Measurements from ENCODE around the gene TLK1. TPM values are rescaled to one million over a fixed set of nuclear protein-coding genes. Genes with fewer than 3 reads are reported as not detected.

The TLK1 gene
- total RNA-seq, 4 donors from 2014 or later = 41.0 to 57.6 (median 51.6) TPM

DNA sequence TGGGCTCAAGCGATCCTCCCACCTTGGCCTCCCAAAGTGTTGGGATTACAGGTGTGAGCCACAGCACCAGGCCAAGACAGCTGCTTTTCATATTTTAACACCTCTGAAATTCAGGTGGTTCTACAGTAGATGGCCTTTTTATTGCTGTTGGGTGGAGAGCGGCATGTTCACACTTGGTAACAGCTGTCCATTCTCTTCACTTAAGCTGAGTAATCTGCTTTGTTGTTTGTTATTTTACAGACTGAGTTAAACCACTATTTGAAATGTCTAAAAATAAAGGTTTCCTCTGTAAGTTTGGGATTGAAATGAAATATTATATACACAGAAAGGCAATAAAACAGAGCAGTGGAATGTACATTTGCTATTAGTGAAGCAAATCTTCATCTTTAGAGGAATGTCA lies 44.9 kb upstream of the TLK1 start:
- Histone ChIP-seq H3K4me1 (no peaks in the 10 kb centered on the region), H3K36me3 (no peaks in the 10 kb centered on the region), H3K9me3 (no peaks in the 10 kb centered on the region), H3K27ac (no peak overlapping the region), H3K27me3 (no peaks in the 10 kb centered on the region), H3K4me3 (replicated peaks in 1 of 3) (no peak overlapping the region)
- TF ChIP-seq POLR2A (IDR thresholded peaks at IDR 0.05) = no peak
- TF ChIP-seq, protein P1, sequence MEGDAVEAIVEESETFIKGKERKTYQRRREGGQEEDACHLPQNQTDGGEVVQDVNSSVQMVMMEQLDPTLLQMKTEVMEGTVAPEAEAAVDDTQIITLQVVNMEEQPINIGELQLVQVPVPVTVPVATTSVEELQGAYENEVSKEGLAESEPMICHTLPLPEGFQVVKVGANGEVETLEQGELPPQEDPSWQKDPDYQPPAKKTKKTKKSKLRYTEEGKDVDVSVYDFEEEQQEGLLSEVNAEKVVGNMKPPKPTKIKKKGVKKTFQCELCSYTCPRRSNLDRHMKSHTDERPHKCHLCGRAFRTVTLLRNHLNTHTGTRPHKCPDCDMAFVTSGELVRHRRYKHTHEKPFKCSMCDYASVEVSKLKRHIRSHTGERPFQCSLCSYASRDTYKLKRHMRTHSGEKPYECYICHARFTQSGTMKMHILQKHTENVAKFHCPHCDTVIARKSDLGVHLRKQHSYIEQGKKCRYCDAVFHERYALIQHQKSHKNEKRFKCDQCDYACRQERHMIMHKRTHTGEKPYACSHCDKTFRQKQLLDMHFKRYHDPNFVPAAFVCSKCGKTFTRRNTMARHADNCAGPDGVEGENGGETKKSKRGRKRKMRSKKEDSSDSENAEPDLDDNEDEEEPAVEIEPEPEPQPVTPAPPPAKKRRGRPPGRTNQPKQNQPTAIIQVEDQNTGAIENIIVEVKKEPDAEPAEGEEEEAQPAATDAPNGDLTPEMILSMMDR (IDR thresholded peaks at IDR 0.05) = no peak
- 97 to 100% methylated on average over 2 of the region's 2 CpGs for whole genome bisulfite sequencing, 2 donors
- DNase-seq = no peak
- intact Hi-C loops (cut with DNase I) = no loop called here

DNA sequence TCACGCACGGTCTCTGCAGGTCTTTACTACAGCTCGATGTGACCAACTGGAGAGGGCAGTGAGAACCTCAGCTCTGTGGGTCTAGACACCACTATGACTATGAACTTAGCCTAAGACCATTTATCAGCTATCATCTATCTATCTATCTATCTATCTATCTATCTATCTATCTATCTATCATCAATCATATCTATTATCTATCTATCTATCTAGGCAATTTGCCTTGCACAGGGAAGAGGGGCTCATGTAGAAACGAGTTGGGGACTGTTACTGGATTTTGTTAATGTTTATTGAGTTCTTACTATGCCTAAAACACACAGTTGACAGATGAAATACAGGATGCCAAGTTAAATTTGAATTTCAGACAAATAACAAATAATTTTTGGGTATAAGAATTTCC lies 41.1 kb upstream of the TLK1 start:
- TF ChIP-seq POLR2A (IDR thresholded peaks at IDR 0.05) = no peak
- TF ChIP-seq, protein P1 (IDR thresholded peaks at IDR 0.05) = no peak
- Histone ChIP-seq H3K36me3 (no peaks in the 10 kb centered on the region), H3K27me3 (no peaks in the 10 kb centered on the region), H3K27ac (no peak overlapping the region), H3K4me3 (replicated peaks in 1 of 3) (no peak overlapping the region), H3K9me3 (no peaks in the 10 kb centered on the region), H3K4me1 (no peaks in the 10 kb centered on the region)
- 90 to 93% methylated on average over 4 of the region's 4 CpGs for WGBS, 2 donors
- DNase-seq = no peak
- intact Hi-C loops (cut with DNase I) = no loop called here

DNA sequence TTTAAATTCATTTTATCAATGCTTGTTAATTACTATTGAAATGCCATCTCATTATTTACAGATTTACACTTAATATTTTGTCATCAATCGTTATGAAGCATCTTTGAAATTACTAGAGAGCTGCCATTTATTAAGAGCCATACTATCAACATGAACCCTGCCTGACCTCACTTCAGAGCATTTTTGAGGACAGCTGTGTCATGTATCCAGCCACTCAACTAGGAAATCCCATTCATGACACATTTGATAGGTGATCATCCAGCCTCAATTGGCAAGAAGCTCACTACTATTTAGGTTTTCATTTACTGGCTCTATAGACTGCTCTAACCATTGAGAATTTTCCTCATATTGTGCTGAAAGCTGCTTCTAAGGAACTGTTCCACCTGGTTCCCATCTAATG lies 40.6 kb upstream of the TLK1 start:
- intact Hi-C loops (cut with DNase I) = no loop called here
- TF ChIP-seq POLR2A (IDR thresholded peaks at IDR 0.05) = no peak
- TF ChIP-seq, protein P1 (IDR thresholded peaks at IDR 0.05) = no peak
- 89 to 95% methylated on average over 1 of the region's 1 CpG for WGBS, 2 donors

DNA sequence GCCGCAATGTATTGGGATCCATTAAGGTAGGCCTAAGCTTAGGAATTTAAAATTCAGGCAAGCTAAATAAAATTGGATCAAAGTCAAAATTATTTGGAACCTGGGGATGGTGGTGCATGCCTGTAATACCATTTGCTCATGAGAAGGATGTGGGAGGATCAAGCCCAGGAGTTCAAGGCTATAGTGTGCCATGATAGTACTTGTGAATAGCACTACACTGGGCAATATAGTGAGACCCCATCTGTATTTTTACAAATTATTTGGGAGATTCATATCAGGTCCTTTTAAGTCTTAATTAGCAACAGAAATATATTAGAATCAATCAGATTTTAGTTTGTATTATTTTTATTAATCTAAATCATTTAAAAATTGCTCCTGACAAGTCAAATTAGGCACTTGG lies 39.8 kb upstream of the TLK1 start:
- H3K36me3 ChIP-seq = no peaks in the 10 kb centered on the region
- intact Hi-C loops (cut with DNase I) = no loop called here
- TF ChIP-seq, protein P1 (IDR thresholded peaks at IDR 0.05) = no peak
- TF ChIP-seq POLR2A (IDR thresholded peaks at IDR 0.05) = no peak
- 100% methylated on average over 1 of the region's 1 CpG for WGBS, 2 donors
- no peaks in the 10 kb centered on the region for H3K27me3 ChIP-seq
- no peak overlapping the region for H3K4me3 ChIP-seq (replicated peaks in 1 of 3)
- H3K27ac ChIP-seq = no peak overlapping the region
- DNase-seq = no peak
- H3K9me3 ChIP-seq = no peaks in the 10 kb centered on the region
- H3K4me1 ChIP-seq = no peaks in the 10 kb centered on the region

More for the DNA sequence above, 40.6 kb upstream of the TLK1 start:
- Histone ChIP-seq H3K4me1 (no peaks in the 10 kb centered on the region), H3K27ac (no peak overlapping the region), H3K4me3 (replicated peaks in 1 of 3) (no peak overlapping the region), H3K9me3 (no peaks in the 10 kb centered on the region), H3K36me3 (no peaks in the 10 kb centered on the region), H3K27me3 (no peaks in the 10 kb centered on the region)
- DNase-seq = no peak

DNA sequence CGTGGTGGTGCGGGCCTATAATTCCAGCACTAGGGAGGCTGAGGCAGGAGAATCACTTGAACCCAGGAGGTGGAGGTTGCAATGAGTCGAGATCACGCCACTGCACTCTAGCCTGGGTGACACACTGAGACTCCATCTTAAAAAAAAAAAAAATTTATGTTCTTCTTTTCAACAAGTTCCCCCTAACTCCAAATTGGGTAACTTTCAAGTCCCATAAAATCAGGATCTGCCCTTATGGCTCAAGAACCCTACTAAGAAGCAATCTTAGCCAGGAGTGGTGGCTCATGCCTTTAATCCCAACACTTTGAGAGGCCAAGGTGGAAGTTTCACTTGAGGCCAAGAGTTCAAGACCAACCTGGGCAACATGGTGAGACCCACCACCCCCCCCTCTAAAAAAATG lies 30.3 kb upstream of the TLK1 start:
- no peaks in the 10 kb centered on the region for H3K4me1 ChIP-seq
- intact Hi-C loops (cut with DNase I) = no loop called here

More for the DNA sequence above, 30.3 kb upstream of the TLK1 start:
- Histone ChIP-seq H3K36me3 (no peaks in the 10 kb centered on the region), H3K9me3 (no peaks in the 10 kb centered on the region), H3K4me3 (replicated peaks in 1 of 3) (no peak overlapping the region), H3K27me3 (no peaks in the 10 kb centered on the region), H3K27ac (no peak overlapping the region)
- WGBS, 2 donors = 94 to 98% methylated on average over 4 of the region's 4 CpGs
- DNase-seq = no peak
- TF ChIP-seq, protein P1 (IDR thresholded peaks at IDR 0.05) = no peak

Data from thyroid gland (tissue), 4 donors.